RPMI7951 (cell line): ENCODE measurements around the gene GPR183. TPM values are rescaled to one million over a fixed set of nuclear protein-coding genes. Genes with fewer than 3 reads are reported as not detected.
A peak's percentile ranks its signal among the peaks of the same experiment; 100 is the strongest.

Experiments used
- DNase-seq: peaks from one replicate; pipeline ENCODE4 v3.0.0-alpha.2; 2012; ENCODE audit warnings: low read depth
- total RNA-seq: library from RNA; depleted of rRNA; stranded (reverse); fragments of >200 nt; shearing (Covaris generic); gene quantifications from 2 replicates; pipeline ENCODE4 v1.2.3, GENCODE V29; 2014; rRNA removed

Gene GPR183
- total RNA-seq = 4.9 and 5.1 TPM in 2 replicates

DNA sequence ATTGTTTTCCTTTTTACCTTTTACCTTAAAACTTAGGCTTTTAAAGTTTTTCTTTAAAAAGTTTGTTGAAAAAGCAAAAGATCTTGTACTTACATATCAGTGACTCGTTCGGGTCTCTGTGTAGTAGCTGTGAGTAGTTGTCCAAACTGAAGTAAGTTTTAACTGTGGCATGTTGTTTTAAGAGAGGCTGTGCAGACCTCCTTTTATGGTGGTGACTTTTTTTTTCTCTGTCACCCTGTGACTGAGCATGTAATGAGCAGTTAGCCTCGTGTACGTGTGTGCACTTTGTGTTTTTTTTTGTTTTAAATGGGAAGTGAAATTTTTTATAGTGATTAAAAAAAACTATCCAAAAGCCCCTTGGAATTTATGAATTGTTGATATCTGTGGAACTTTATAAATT lies at the start of gene GPR183:
Gene GPR183 (minus strand): TSS at position 153 of the 400 bp plus-strand sequence. CDS start 11,254 bp downstream, outside the sequence.
- peak; percentile 67 for DNase-seq

GRCh38 chr13:99356262-99357091 lies 49.3 kb upstream of the GPR183 start:
- peak; percentile 95 for DNase-seq

GRCh38 chr13:99356012-99356261 lies 48.7 kb upstream of the GPR183 start:
- no peak for DNase-seq

- DNase-seq = no peak
Observed at GRCh38 chr13:99355267-99356011, 48.2 kb upstream of the GPR183 start.

DNA sequence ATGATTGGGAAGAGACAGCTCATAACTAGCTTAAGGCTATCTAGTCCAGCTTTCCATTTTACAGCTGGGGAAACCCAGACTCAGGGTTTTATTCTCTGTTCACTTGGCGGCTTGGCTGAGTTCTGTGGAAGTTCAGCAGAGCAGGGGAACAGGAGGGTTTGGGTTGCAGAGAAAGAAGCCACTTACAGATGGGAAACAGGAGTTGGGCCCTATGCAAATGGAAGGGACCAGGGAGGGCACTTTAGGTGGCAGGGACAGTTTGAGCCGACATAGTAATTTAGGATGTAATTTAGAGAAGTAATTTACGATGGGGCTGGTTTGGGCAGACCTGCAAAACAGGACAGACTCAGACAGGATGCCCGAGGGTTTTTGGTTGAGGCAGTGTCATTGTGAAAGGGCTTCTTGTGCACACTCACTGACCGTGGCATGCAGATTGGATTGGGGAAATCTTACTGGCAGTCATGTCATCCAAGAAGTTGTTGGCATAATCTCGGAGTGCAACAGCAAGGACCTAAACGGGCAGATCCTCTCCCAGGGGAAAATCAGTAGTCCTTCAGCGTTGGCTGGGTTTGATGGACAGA lies 47.3 kb upstream of the GPR183 start:
- DNase-seq = peak; percentile 88

GRCh38 chr13:99353836-99354235 lies 46.6 kb upstream of the GPR183 start:
- peak; percentile 88 for DNase-seq

GRCh38 chr13:99353246-99353600 lies 46.0 kb upstream of the GPR183 start:
- DNase-seq = no peak

DNA sequence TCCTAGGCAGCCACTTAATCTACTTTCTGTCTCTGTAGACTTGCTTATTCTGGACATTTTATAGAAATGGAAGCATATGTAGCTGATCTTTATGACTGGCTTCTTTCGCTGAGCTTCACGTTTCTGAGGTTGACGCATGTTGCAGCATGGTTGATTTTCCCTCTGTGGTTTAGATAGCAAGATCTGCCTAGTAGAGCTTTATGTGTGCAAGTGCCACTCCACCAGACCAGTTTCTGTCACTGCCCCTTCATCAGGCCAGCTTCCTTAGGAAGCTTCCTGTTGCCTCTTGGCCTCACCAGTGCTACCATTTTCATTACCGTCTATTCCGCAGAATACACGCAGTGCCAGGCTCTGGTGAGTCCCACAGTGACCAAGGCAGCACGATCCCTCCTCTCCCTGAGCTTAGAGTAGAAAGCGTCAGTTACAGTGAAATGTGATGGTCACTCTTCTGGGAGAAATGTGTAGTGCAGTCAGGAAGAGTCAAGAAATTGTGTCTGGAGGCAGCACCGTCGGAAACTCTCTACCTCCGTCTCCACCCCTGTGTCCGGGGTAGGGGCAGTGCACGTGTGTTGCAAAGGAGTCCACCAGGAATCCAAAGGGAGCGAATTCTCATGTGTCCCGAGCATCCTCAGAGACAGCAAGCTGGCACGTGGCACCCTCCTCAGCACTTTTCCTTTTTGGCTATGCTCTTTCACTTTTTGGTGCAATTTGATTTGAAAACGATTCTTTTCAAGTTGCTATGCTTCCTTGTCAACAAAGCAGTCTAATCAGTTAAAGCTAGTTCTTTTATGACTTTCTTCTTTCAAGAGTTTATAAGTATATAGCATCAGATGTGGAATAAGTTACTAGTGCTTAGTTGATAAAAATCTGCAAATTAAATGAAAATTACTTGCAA lies 45.4 kb upstream of the GPR183 start:
- no peak for DNase-seq

GRCh38 chr13:99351772-99352171 lies 44.6 kb upstream of the GPR183 start:
- no peak for DNase-seq

DNA sequence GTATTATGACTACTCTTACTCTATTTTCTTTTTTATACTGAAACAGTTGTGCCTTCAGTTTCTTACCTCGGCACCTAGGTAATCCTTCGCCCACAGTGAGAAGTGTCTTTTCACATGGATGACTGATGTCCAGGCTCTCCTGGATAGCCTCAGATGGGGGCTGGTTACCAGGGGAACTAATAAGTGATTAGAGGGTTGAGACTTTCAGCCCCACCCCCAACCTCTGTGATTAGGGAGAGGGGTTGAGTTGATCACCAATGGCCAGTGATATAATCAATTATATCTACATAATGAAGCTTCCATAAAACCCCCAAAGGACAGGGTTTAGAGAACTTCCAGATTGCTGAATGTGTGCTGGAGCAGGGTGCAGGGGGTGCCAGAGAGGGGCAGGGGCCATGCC lies 43.0 kb upstream of the GPR183 start:
- DNase-seq = no peak

GRCh38 chr13:99347911-99348451 lies 40.8 kb upstream of the GPR183 start:
- DNase-seq = peak; percentile 45

- no peak for DNase-seq
Observed at GRCh38 chr13:99347335-99347878, 40.2 kb upstream of the GPR183 start.

DNA sequence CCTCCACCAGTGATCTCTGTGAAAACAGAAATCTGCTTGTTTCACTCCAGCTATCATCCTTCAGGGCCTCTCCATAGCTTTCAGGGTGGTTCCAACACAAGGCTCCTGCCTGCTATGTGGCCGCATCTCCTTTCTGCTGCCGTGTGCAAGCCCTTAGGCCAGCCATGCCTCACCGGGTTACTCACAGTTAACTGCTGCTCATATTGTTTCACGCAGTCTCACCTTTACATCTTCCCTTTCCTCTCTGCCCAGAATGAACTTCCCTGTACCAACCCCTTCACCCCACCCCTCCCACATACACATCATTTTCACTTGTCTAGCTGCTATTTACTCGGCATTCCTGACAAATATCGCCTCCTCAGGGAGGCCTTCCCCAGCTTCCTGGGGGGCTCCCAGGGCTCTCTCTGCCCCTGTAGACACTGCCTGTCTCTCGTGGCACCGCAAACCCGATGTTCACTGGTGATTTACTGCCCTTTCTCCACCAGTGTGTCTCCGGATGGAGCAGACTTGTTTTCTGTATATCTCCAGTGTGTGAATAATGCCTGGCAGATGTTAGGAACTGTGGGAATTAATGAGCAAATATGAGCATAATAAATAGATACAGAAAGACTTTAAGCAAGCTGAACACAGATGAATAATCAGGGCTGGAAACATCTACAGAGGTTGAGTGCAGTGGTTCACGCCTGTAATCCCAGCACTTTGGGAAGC lies 39.3 kb upstream of the GPR183 start:
- no peak for DNase-seq

GRCh38 chr13:99345345-99345744 lies 38.1 kb upstream of the GPR183 start:
- DNase-seq = no peak

DNA sequence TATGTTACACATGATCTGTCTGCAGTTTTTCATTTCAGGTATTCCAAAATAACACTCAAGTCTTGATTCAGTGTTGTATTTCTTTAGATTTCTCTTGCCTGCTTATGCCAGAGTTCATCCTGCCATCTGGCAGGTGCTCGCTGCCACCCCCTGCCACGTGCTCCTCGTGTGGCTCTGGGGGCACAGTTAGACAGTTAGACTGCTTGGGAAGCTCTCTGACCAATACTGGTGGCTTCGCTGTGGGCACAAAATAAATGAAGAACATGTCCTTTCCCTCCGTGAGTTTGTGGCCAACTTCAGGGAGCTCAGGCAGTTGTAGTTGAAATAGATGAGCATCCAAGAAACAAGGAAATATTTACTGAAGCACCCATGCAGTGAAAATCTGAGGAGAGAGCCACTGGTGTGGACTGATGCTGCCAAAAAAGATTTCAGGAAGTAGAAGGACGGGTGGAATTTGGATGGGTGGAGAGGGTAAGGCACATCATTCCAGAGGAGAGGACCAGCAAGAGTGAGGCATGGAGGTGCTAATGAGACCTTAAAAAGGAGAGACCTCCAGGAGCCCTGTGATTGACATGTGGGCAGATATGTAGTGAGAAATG lies 37.5 kb upstream of the GPR183 start:
- DNase-seq = no peak

- no peak for DNase-seq
Observed at GRCh38 chr13:99342723-99343315, 35.6 kb upstream of the GPR183 start.

- DNase-seq = no peak
Observed at GRCh38 chr13:99341969-99342722, 34.9 kb upstream of the GPR183 start.

DNA sequence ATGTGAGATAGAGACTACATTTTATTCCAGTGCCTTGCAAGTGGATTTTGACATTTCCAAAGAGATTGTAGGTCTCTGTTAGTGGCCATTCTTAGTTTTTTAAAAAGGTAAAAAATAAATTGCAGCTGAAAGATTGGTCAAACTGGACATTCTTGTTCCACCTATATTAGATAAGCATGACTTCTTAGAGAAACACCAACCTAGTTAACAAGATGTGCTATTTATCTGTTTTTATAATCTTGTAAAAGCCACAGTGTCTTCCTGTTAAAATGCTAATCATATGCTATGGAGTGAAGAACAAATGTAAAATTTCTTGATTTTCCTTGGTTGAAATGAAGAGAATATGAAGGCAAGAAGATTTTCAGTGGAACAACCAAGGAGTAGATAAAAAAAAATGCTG lies 33.4 kb upstream of the GPR183 start:
- no peak for DNase-seq

DNA sequence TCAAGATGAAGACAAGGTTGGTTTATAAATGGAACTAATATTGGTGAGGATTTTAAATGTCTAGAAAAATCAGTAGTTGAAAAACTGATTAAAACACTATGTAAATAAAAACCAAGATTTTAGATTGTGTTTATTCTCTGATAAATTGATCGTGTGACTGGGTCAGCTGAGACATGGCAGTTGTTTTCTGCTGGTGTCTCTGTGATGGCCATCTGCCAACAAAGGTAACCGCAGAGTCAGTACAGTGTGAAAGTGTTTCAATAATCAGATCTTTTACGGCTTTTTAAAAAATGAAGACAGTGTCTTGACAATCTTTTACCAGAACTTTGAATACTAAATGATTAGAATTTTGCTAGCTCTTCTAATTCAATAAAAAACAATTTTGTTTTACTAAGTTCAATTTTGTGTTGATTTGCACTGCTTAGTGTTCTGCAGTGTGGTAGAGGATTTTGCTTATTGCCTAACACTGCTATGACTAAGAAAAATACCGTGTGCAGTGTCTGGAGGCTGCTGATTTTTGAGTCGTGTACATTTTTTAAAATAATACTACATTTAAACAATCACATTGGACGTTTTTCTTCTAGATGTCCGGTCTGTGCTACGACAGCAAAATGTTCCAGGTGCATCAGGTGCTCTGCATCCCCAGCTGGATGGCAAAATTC lies 32.7 kb upstream of the GPR183 start:
- DNase-seq = peak; percentile 47
